Neuron (in vitro differentiated cells): ENCODE measurements around the gene LINGO1.

Experiments used
- H2AFZ ChIP-seq: one replicate; pipeline ENCODE4 v1.6.1; 2013; ENCODE audit warnings: low read depth, mild to moderate bottlenecking, inconsistent platforms, low read length, moderate library complexity
- H3K27me3 ChIP-seq: one replicate; pipeline ENCODE4 v1.6.1; 2013; ENCODE audit warnings: low read length; ENCODE audit not compliant: insufficient read depth
- H3K36me3 ChIP-seq: one replicate; pipeline ENCODE4 v1.6.1; 2013; ENCODE audit warnings: low read length; ENCODE audit not compliant: insufficient read depth
- H3K4me1 ChIP-seq: one replicate; pipeline ENCODE4 v1.6.1; 2013; ENCODE audit warnings: low read length; ENCODE audit not compliant: insufficient read depth
- H3K4me3 ChIP-seq: 2 replicates; pipeline ENCODE4 v1.5.1; 2013; ENCODE audit warnings: mild to moderate bottlenecking, low read length, moderate library complexity
- H3K9me3 ChIP-seq: one replicate; pipeline ENCODE4 v1.6.1; 2013; ENCODE audit warnings: low read length

Gene LINGO1

DNA sequence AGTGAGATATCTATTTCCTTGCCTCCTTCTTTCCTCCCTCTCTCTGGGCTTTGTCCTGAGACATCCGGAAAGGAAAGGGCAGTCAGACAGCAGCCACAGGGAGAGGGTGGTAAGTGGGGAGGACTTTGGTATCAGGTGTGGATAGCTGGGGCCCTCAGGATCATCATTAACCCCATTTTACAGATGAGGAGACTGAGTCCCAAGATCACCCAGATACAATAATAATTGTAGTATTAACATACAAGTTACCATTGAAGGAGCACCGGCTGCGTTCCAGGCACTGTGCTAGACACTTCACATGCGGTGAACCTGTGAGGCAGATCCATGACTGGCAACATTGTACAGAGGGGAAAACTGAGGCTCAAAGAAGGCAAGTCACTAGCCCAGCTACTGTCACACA lies 15.2 kb upstream of the LINGO1 start:
- Histone ChIP-seq H3K36me3 (no peaks in the 10 kb centered on the region), H3K4me3 (no peak overlapping the region), H2AFZ (no peak overlapping the region), H3K9me3 (no peaks in the 10 kb centered on the region), H3K4me1 (peaks cover 5% of the 10 kb centered on the region), H3K27me3 (peaks cover 30% of the 10 kb centered on the region)

DNA sequence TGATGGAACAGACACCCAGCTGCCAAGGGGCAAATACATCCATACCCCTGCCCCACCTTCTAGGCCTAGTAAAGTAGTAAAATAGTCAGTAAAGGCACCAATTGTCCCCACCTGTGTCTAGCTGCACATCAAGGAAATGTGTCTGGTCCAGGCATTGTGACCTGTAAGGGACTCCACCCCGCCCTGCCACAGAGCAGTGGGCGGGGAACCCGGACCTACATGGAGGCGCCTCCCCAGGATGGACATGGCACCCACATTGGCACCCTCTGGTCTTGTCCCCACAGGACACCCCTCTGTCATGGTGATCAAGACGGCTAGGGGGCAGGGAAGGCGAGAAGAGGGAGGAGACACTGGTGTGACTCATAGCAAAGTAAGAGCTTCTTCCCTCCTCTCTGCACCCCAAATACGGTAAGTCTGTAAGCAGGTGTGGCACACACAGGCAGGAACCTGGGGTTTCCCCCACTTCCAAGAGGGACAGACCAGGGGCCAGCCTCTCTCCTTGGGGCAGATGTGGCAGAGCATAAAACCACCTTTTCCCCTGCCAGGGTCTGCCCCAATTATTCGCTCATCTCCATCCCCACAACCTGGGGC lies 13.5 kb upstream of the LINGO1 start:
- no peak overlapping the region for H2AFZ ChIP-seq

GRCh38 chr15:77645602-77646001 lies 12.9 kb upstream of the LINGO1 start:
- no peaks in the 10 kb centered on the region for H3K36me3 ChIP-seq
- peaks cover 30% of the 10 kb centered on the region for H3K27me3 ChIP-seq
- peaks cover 5% of the 10 kb centered on the region for H3K4me1 ChIP-seq
- H3K9me3 ChIP-seq: no peaks in the 10 kb centered on the region
- H3K4me3 ChIP-seq: no peak overlapping the region
- H2AFZ ChIP-seq: no peak overlapping the region

More for the DNA sequence above, 13.5 kb upstream of the LINGO1 start:
- peaks cover 31% of the 10 kb centered on the region for H3K27me3 ChIP-seq
- H3K9me3 ChIP-seq: no peaks in the 10 kb centered on the region
- H3K4me1 ChIP-seq: peaks cover 5% of the 10 kb centered on the region
- H3K36me3 ChIP-seq: no peaks in the 10 kb centered on the region
- no peak overlapping the region for H3K4me3 ChIP-seq

GRCh38 chr15:77644543-77645247 lies 12.0 kb upstream of the LINGO1 start:
- Histone ChIP-seq H3K27me3 (peaks cover 30% of the 10 kb centered on the region), H3K4me1 (no peaks in the 10 kb centered on the region), H3K4me3 (no peak overlapping the region), H3K9me3 (no peaks in the 10 kb centered on the region), H2AFZ (no peak overlapping the region), H3K36me3 (no peaks in the 10 kb centered on the region)

DNA sequence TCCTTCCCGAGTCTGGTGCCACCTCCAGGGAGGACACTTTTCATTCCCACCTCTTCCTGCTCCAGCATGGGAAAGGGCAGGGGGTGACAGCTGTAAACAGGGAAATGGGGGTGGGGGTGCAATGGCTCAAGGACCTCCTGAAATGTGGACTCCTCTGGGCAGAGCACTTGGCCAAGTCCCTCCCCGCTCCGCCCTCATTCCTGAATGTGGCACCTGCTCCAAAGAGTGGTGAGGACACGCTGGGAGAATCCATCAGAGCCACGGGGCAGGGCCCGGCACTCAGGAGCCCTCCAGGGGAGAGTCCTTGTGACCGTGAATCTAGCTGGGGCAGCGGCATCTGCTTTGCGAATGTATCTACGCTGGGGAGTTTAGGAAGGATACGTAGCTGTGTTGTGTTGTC lies 11.1 kb upstream of the LINGO1 start:
- Histone ChIP-seq H2AFZ (no peak overlapping the region), H3K4me1 (no peaks in the 10 kb centered on the region), H3K36me3 (no peaks in the 10 kb centered on the region), H3K27me3 (peaks cover 30% of the 10 kb centered on the region), H3K4me3 (no peak overlapping the region), H3K9me3 (no peaks in the 10 kb centered on the region)

DNA sequence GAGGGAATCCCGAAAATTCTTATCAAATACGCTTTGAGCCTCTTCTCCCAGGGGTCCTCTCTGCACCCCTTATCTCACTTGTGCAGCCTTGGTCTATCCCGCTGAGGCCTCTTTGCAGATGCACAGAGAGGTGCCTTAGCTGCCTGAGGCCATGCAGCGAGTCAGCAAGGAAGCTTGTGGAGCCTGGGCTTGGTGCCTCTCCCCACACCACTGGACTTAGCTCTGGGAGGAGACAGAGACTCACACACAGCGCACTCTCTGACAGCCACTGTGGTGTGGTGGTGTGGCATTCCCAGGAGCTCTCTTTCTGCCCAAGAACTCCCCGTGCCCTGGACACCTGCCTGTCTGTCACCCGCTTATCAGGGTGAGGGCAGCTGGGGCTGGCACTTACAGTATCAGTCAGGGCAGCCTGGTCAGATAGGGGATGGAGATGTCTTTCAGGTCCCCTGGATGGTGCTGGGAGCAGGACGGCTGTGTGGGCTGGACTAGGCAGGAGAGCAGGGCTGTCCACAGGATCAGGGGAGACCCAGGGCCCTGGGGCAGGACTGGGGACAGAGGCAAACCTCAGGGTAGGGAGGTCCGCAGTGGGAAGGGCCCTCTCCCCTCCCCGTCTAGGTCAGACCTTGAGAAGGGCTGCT lies 10.2 kb upstream of the LINGO1 start:
- Histone ChIP-seq H3K36me3 (no peaks in the 10 kb centered on the region), H2AFZ (no peak overlapping the region), H3K9me3 (no peaks in the 10 kb centered on the region), H3K27me3 (peaks cover 33% of the 10 kb centered on the region), H3K4me1 (no peaks in the 10 kb centered on the region), H3K4me3 (no peak overlapping the region)

DNA sequence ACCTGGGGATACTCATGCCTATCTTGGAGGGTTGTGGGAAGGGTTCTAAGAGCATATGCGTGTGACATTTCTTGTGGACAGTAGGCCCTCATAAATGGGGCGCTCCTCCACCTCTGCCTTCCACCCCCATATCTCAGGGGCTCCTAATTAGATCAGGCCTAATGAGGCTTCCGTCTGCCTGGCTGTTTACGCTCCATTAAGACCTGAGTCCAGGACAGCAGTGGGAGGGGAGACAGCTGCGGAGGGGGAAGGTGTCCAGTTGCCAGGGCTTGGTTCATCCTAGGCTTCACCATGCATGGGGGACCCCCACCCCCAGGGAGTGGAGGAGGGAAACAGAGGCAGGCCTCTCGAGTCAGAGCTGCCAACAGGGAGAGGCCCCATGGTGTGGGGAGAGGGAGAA lies 9.3 kb upstream of the LINGO1 start:
- H3K4me3 ChIP-seq: no peak overlapping the region
- no peak overlapping the region for H2AFZ ChIP-seq
- no peaks in the 10 kb centered on the region for H3K9me3 ChIP-seq
- peaks cover 34% of the 10 kb centered on the region for H3K27me3 ChIP-seq
- H3K36me3 ChIP-seq: no peaks in the 10 kb centered on the region
- H3K4me1 ChIP-seq: no peaks in the 10 kb centered on the region

DNA sequence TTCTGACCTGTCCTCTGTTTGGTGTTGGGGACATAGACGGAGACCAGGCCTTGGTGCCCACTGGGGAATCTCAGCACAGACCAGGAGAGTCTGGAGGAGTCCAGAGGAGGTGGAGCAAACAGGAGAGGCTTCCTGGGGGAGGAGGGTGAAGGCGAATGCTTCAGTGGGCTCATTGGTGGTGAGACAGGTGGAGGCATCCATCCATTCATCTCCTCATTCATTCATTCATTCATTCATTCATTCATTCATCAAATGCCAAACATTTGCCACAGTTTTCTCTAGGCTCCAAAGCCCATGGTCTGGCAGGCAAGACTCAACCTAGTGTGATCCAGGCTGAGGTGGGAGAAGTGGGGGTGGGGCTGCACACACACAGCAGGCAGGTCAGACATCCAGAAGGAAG lies 7.9 kb upstream of the LINGO1 start:
- Histone ChIP-seq H3K9me3 (no peaks in the 10 kb centered on the region), H3K27me3 (peaks cover 32% of the 10 kb centered on the region), H3K36me3 (no peaks in the 10 kb centered on the region), H3K4me3 (no peak overlapping the region), H3K4me1 (no peaks in the 10 kb centered on the region), H2AFZ (no peak overlapping the region)

GRCh38 chr15:77639431-77639830 lies 6.7 kb upstream of the LINGO1 start:
- H3K36me3 ChIP-seq: no peaks in the 10 kb centered on the region
- no peak overlapping the region for H2AFZ ChIP-seq
- H3K4me3 ChIP-seq: no peak overlapping the region
- no peaks in the 10 kb centered on the region for H3K9me3 ChIP-seq
- peaks cover under 1% of the 10 kb centered on the region for H3K4me1 ChIP-seq
- H3K27me3 ChIP-seq: peaks cover 32% of the 10 kb centered on the region

GRCh38 chr15:77637851-77638692 lies 5.4 kb upstream of the LINGO1 start:
- Histone ChIP-seq H3K9me3 (no peaks in the 10 kb centered on the region), H2AFZ (no peak overlapping the region), H3K4me3 (no peak overlapping the region), H3K4me1 (peaks cover 12% of the 10 kb centered on the region), H3K27me3 (peaks cover 32% of the 10 kb centered on the region), H3K36me3 (no peaks in the 10 kb centered on the region)

GRCh38 chr15:77636209-77636608 lies 3.5 kb upstream of the LINGO1 start:
- peaks cover 22% of the 10 kb centered on the region for H3K4me1 ChIP-seq
- H3K4me3 ChIP-seq: no peak overlapping the region
- no peak overlapping the region for H2AFZ ChIP-seq
- no peaks in the 10 kb centered on the region for H3K9me3 ChIP-seq
- H3K36me3 ChIP-seq: no peaks in the 10 kb centered on the region
- peaks cover 28% of the 10 kb centered on the region for H3K27me3 ChIP-seq

GRCh38 chr15:77634266-77634962 lies 1.7 kb upstream of the LINGO1 start:
- peaks cover 31% of the 10 kb centered on the region for H3K4me1 ChIP-seq
- H3K27me3 ChIP-seq: peaks cover 23% of the 10 kb centered on the region
- no peaks in the 10 kb centered on the region for H3K9me3 ChIP-seq
- H3K36me3 ChIP-seq: no peaks in the 10 kb centered on the region
- H2AFZ ChIP-seq: no peak overlapping the region
- H3K4me3 ChIP-seq: no peak overlapping the region
